Stimulated activated CD4-positive, alpha-beta T cell treated with anti-CD3 and anti-CD28 coated beads, Interleukin-2, amount 100 ng/mL, for 48 hours (primary cell): ENCODE results near the gene MXD3.

Experiments used
- DNase-seq, 2 donors: peaks; one replicate each; pipeline ENCODE4 v3.0.0-alpha.2; 2020

Gene MXD3

DNA sequence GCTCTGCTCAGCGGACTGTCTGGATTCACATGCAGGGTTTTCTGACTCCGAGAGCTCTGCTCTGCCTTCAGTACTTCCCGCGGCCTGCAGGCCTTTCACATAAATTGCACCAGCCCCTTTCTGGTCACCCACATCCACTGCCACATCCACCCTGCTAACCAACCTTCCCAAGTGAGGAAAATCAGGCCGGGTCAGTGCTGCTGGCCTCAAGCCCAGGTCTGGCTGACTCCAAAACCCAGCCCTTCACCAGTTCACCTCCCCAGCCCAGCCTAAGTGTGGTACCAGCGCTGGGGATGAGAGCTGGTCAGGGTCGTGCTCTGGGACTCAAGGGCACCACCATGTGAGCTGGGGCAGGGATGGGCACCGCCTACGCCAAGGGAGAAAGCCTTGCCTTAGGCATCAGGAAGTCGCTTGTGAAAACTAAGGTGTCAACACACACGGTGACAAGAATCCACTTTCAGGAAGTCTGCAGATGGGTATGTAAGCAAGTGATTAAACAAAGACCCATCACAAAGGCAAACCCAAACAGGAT, 27.5 kb upstream of the MXD3 start:
- no peak for DNase-seq

DNA sequence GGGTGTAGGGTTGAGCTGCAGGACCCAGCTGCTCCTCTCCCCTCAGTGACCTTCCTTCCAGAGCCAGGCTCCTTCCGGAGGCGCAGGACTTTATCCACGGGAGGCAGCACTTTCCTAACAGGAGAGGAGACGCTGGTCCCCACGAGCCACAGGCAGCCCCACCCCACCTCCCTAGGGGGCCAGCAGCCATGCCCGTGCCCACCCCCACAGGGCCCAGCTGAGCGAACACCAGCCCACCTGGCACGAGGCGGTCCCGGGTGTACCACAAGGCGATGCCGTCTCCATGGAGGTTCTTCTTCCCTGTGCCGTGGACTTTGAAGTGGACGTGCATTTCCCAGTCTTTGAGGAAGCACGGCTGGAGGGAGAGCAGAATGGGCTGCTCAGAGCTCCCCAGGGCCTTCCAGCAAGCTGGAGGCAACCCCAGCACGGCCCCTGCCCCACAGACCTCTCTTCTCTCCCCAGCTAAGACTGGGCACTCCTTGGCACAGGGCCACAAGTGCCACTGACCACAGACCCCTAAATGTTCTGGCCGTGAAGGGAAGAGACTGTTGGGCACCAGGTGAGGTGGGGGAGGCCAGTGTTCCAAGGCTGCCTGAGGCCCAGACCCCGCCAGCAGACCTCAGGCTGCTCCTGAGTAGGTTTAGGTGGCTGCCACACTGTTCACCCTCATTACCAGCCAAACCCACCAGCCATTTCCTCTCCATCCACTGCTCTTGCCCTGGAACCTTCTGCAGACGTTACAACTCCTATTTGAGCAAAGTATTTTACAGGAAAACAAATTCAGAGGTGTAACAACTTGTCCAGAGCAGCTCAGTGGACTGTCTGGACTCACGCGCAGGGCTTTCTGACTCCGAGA, 26.8 kb upstream of the MXD3 start:
- DNase-seq = no peak

DNA sequence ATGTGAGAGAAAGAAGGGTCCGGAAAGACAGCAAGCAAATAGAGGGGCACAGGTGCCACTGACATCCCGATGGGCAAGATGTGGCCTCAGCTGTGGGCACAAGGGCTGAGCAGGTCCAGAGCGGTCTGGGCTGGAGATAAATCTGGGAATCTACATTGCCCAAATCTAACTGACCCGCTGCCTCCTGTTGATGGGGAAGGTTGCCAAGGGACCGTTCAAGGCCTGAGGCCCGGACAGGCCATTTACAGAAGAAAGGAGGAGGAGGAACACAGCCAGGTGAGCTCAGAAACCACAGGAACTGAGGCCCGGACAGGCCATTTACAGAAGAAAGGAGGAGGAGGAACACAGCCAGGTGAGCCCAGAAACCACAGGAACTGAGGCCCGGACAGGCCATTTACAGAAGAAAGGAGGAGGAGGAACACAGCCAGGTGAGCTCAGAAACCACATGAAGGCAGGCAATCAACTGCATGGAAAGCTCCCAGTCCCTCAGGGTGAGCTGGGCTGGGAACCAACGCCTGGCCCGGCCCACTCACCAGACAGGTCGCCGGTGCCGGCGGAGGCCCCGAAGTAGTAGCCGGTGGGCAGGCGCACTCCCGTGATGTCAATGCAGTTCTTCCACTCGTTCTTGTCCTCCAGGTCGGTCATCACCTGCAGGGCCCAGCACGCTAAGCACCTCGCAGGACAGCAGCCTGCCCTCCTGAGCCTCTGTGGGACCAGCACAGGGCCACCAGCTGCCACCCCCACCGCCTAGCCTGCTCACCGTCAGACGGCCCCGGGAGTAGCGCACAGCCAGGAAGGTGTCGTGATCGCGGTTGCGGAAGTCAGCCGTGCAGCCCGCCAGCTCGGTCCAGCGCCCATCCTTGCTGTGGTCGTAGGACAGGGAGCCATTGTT, 25.2 kb upstream of the MXD3 start:
- no peak for DNase-seq

DNA sequence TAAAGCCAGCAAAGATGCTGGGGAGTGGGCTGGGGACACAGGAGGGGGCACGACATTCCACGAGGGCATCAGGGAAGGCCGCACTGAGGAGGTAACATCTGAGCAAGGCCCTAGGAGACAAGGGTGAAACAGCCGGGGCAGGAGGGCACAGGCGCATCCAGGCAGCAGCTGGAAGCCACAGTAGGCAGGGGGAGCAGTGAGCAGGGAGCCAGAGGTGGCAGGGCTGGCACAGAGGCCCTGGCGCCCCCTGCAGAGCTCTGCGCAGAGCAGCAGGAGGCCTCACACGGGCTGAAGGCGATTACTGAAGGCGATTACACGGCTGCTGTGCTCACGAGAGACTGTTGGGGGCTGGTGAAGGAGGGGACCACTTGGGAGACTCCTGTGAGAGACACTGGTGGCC, 24.4 kb upstream of the MXD3 start:
- no peak for DNase-seq

DNA sequence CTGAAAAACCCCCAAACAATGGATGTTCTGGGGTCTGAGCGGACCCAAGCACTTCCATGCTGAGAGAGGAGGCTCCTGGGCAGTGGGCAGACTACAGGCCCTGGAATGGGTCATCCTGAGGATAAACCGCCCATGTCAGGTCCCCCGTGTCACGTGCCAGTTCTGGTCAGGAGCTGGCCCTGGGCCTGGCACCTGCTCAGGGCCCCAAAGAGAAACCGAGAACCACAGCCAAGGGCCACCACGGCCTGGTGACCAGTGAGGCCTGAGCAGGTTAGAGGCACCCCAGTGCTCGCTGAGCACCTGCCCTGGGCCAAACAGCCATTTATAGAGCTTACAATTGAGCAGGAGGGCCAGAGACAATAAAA, 24.0 kb upstream of the MXD3 start:
- DNase-seq = no peak

DNA sequence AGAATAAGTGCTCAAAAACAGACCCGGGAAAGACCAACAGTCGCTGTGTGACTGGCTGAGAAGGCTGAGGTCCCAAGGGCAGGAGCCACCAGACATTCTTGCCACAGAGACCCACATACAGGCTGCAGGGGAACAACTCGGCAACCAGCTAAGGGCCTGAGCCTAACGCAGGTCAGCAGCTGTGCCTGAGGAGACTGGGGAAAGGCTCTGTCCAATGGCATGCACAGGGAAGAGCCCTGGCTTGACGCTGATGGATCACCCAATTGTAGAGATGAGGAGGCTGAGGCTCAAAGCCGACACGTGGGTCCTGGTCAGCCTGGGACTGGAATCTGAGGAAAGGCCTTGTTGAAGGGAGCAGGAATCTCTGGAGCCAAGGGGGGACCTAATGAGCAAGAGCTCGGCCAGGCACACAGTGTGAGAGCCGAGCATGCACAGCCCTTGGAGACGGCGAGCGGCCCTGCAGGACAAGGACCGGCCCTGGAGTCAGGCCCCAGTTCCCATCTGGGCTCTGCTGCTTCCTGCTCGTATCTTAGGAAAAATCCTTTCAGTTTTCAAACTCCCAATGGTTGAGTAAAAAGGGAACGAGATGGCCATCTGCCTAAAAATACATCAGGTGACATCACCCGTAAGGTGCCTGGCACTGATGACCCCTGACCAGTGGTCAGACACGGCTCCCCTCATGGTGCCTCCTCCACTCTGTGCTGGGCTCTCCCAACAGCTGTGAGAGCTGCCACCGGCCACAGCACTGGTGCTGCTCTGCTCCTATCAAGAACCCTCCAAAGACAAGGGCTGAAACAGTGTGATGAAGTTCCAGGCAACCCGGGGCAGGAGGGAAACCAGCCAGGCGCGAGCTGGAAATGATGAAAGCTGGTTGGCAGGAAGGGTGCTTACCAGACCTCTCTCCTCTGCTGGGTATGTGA, 23.3 kb upstream of the MXD3 start:
- no peak for DNase-seq

DNA sequence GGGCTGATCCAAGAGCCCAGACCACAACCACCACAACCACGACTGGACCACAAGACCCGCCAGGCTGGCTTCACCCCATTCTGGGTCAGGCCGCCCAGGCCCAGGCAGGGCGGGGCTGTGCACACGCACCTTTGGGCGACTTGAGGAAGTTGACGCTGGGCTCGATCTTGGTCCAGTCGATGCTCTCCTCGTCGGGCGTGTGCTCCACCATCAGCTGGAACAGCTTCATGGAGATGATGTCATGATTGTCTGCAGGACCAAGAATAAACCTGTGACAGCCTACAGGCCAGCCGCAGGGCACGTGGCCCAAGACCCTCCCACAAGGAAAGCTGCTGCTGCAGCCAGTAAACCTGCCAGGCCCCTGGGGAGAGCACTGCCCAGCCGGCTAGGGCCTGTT, 22.5 kb upstream of the MXD3 start:
- no peak for DNase-seq

DNA sequence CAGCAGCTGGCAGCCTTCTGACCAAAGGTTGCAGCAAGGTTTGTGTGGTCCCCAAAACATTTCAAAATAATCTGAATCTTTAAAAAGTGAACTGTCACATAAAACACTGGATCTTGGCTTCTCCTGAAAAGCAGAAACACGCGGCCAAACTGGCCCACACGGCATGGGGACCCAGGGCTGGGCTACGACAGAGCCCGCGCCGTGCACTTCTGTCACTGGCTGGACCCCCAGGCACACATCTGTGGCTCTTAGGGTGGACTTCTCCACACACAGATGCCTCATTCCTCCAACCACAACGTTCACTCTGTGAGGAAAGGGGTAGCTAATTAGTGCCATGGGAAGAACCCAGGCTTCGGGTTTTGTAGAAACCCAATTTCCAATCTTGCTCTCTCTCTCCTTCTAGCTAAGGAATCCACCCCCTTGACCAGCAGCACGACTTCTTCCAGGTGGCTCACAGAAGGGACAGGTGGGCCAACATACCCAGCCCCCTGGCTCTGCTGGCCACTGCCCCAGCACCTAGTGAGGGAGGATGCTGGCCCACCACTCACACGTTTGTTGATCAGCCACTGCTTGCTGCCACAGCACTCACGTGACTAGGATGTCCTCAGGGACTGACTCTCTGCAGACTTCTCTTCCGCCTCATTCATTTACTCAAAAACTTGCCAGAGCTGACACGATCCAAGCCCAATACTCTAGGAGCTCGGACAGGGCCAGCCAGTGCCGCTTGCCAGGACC, 21.9 kb upstream of the MXD3 start:
- no peak for DNase-seq

DNA sequence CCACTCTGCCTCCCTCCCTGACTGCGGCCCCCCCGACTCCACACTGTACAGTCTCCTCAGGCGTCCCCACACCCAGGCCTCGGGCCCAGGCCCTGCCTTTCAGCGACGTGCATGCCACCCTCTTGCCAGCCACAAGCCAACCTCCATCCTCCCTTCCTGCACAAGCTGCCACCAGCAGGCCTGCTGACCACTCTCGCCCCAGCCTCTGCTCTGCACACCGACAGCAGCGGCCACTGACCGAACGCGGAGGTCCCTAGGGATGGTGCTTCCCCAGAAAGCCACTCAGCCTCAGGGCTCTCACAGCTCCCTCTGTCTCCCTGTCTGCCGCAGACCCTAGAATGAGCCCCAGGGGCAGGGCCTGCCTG, 21.2 kb upstream of the MXD3 start:
- no peak for DNase-seq

DNA sequence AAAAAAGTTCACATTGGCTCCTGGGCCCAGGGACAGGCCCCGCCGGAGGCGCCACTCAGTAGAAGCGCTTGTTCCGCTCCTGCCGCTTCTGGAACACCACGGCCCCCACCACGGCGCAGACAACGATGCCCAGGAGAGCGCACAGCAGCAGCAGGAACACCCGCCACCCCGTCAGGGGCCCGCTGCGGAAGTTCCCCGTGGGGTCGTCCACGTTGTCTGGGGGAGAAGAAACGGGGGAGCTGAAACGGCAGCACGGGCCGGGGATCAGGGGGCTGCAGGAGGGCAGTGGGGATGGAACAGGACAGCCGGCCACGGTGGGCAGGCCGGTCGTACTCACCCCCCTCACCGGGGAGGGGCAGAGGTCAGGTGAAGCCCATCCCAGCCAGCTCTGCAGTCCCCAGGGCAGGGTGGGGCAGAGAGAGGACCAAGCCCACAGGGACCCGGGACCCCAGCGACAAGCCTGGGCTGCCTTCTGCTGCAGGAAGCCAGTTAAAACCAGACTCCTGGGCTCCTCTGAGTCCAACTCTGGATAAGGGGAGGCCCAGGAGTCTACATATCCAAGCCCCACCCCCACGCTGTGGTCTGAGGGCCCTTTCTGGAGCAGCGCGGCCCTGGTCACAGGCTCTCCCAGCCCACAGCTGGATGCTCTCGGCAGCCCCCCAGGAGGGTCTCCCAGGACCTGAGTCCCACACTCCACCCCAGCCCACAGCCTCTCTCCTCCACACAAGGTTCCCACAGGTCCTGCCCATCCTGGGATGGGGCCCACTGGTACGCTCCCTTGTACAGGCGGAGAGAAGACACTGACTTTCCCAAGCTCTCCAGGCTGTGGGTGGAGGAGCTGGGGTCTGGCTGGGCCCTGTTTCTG, 20.6 kb upstream of the MXD3 start:
- no peak for DNase-seq

DNA sequence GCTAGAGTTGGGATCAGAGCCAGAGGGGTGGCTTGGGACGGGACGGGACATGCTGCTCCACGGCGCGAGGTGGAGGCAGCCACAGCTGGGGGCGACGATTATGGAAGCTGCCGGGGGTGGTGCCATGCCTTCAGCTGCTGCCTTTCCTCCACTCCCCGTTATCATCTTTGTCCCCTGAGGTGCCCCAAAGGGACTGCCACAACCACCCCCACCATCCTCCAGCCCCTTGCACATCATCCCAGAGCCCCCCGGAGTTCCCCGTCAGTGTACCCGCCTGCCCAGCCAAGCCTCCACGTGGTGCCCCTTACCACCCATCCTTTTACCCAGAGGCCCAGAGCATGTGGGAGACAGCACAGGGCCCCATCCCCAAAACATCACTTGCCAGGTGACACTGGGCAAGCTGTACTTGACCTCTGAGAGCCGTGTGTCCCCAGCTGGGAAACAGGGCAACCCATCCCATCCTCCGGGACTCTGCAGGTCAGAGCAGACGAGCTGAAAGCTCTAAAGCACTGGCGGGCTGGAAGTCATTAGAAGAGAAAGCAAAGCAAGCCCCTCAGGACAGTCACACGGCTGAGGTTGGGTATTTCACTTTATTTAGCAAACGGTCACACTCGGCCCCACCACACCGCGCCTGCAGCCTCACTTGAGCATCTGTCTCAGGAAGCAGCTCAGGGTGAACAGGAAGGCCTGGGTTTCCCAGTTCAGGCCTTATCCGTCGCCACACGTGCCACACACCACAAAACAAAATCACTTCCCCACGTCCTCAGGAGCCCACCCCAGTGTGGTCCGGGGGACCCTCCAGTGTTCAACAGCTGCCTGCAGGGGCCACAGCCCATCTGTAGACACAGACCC, 19.5 kb upstream of the MXD3 start:
- no peak for DNase-seq

DNA sequence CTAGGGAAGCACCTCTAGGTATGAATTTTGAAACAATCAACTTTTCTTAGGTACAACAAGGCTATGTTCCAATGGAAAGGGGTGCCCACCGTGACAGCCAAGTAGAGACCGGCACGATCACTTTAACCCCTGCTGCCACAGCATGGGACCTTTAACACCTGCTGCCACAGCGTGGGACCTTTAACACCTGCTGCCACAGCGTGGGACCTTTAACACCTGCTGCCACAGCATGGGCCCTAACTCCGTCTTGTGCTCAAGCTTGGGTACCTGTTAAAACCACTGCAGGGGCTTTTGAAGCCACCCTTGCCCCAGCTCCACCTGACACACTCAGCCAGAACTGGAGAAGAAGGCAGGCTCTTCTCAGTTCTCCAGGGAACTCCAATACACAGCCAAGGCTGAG, 18.2 kb upstream of the MXD3 start:
- no peak for DNase-seq

DNA sequence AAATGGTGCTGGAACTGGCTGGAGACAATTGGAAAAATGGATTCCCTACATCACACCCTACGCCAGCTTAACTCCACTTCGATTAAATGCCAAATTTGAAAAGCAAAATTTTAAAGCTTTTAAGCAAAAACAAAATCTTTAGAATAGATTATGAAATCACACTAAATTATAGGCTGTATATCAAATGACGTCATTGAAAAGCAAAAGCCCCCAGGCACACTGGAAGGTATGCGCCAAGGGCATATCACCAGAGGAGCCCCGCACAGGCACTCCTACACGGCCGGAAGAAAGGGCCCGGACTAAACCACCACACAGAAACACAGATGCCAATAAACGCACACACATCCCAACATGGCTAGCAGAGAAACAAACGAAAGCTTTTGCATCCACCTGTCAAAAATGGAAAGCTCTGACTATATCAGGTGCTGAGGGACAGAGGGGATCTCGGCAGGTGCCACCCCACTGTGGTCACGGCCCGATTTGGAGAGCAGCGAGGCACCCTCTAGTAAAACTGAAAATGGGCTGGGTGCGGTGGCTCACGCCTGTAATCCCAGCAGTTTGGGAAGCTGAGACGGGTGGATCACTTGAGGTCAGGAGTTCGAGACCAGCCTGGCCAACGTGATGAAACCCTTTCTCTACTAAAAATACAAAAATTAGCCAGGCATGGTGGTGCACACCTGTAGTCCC, 17.0 kb upstream of the MXD3 start:
- no peak for DNase-seq

DNA sequence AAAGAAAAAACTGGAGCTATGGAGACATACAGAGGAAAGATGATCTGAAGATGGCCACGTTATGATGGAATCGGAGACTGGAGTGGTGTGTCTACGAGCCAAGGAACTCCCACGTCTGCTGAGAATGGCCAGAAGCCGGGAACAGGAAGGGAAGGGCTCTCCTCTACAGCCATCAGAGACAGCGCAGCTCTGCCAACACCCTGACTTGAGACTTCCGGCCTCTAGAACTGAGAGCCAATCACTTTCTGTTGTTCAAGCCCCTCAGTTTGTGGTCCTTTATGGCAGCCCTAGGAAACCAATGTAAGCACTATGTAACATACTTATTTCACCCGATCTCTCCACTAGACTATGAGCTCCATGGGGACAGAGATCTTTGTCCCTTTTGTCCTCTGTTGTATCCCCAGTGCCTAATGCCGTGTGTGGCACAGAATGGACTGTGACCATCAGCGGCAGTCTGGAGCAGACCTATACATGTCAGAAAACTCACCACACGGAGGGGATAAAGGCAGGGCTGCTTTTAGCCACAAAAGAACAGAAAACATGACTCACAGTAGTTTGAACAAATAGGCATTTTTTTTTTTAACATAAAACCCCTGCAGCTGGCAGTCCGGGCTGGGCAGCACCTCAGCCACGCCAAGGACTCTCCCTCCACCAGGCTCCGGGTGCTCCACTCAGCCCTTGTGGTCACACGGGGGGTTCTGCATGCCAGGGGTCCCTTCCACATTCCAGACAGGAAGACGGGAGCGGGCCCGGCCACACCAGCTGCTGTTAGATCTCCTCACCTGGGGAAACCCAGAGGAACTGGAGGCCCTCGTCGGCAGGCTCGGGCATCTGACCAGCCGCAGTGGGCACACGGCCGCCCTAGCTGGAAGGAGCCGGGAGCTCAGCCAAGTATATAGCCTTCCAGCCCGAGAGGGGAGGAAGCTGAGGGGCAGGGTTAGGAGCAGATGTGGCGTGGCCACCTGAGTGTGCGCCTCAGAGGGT, 16.1 kb upstream of the MXD3 start:
- DNase-seq = no peak

DNA sequence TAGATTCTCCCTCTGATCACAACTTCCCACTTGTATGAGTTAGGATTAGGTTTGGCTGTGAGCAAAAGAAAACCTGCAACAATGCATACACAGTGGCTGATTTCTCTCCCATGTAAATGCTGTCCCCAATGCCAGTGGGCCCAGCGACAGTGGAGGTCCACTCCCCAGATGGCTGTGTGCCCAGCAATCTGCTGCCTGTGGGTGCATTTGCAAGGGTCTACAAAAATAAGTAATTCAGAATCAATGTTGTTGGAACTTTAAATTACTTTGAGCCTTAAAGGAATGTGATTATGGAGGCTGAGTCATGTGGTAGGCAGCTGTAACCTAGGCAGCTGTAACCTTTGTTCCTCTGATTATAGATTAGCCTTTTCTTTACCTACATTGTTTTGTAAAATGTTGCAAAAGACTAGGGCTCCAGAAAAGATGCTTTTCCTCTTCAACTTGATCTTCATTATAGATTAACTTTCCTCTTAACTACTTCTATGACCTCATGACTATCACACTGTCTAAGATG, 14.2 kb upstream of the MXD3 start:
- no peak for DNase-seq

DNA sequence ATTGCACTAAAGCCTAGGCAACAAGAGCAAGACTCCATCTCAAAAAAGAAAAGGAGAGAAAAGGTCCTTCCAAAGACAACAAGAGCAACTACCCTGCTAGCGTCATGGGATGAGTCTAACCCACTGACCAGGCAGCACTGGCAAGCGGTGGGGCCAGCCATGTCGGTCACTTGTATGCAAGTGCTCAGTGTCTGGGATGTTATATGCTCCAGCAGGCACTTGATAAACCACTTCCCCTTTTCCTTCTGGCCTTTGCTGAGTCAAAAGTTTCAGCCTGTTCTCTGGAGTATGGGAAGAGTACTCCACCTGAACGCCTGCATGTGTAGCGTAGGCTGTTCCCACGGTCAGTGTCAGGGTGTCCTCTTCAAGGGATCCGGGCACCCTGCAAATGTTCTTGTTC, 9.2 kb upstream of the MXD3 start:
- DNase-seq = no peak

DNA sequence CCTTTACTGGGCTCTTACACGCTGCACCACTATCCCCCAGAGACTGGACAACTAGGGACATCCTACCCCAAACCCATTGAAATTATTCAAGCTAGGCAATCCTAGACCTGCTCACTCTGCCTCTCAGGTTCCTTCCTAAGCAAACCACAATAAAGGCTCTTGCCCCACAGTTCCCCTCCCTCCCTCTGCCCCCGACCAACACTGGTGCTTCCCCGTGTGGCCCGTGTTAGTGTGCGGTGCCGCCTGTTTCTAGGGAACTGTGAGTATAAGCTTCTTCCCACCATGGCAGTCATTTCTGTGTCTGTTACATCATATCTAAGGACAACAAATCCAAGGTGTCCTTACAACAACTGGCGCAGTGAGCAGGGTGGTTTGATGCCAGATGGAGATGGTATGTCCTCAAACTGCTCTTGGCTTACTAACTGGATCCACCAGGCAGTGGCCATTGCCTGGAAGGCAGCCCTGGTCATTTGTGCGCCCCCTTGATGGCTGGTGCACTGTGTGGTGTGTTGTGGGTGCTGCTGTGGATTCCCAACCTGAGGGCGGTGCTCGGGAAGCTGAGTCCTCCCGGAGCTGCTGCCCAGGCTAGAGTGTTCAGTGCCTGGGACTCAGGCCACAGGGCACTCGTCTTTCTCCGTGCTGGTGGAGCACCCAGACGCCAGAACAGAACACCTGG, 8.4 kb upstream of the MXD3 start:
- DNase-seq = no peak
